ENCODE data around the gene CERS4.
"Not testable (repeated sequence)": the region's sequence is repeated elsewhere in the genome, so short reads cannot be mapped to it uniquely, and the experiment has no call there.

- not testable (repeated sequence) for TF ChIP-seq CTCF (IDR thresholded peaks at IDR 0.05; ENCODE audit: low read depth, low read length, poor library complexity, severe bottlenecking); EZH2phosphoT487 (IDR thresholded peaks at IDR 0.05; ENCODE audit: borderline replicate concordance, low read length)
Observed at GRCh38 chr19:8276508-8276907, 67.3 kb downstream of the CERS4 start.

Data from DOHH2 (cell line).